ENCODE data around the gene IL1RN.

IL1RN gene

DNA sequence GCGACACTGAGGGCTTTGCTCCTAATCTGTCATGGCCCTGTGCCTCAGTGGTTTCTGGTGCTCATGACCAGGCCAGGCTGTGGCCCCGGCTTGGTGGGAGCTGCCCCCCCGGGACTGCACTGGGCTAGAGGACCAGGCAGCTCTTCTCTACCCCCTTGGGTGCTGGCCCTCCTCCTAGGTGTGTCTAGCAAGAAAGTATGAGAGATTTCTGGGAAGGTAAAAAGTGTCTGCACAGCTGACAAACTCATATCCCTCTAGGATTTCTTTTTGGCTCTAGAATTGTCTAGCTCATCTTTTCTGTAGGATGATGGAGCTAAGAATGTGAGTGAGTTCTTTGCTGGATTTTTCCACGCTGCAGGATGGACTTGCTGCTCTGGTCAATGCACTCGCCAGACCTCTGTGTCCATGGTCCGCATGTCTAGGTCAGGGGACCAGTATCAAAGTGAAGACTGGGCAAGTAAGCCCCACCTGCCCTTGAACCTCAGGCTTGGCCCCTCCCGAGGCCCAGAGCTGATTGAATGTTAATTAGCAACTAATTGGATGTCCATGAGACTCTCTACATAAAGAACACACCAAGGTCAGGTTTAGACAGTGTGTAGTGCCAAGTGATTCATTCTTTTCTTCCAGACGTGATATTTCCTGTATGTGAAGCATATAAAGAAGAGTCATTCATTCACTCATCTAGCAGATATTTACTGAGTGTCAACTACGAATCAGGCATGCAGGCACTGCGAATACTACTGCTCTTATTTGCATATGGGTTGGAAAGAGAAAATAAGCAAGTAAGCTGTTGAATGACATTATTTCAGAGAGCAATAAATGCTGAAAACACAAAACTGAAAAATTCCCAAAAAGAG, 30.7 kb downstream of the IL1RN start:
- no peak for DNase-seq

DNA sequence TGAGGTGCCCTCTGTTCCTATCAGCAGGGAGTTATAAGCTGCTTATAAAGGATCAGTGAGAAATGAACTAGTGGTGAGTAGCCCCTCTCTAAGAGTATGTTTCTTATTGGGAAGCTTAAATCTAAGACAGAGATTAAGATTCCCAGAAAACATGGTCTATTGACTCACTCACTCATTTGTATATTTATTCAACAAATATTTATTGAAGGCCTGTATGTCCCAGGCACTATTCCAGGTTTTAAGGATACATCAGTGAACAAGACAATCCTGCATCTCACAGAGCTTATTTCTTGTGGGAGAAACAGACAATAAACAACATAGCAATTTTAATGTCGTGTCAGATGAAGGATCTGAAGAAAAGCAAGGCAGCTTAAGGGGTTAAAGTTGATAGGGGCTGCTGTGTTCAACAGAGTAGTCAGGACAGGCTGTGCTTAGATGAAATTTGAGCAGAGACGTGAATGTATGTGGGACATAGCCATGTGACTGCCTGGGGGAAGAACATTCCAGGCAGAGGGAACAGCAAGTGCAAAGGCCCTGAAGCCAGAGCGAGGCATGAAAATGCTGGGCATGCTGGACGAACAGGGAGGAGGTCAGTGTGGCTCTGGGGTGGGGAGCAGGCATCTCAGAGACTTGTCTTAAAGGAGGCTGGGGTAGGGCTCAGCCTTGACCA, 31.6 kb downstream of the IL1RN start:
- DNase-seq, result no peak

DNA sequence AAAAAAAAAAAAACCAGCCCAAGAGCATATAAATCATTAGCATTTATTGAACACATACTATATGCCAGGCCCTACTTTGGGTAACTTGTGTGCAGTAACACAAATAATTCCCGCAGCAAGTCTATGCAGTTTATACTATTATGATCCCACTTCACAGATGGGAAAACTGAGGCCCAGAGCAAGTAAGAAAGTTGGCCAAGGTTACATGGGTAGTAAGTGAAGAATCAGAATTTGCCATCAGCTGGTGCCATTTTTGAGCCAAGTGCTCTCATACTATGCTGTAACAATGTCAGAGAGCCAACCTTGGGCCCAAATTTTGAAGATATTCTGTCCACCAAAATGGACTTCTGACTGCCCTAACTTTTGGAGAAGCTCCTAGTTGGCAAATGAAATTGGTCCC, 32.9 kb downstream of the IL1RN start:
- DNase-seq, result no peak

DNA sequence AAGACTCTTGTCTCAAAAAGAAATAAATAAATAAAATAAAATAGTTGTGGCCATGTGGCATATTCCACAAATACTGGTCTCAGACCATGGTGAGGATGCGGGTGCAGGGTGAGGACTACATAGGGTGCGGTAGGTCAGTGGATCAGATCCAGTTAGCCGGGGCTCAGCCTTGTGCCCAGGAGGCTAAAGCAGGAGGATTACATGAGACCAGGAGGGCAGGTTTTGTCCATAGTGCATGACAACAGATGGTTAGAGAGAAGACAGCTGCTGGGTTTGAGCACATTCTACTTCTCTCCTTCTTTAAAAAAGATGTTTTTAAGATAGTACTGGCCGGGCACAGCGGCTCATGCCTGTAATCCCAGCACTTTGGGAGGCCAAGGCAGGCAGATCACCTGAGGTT, 33.6 kb downstream of the IL1RN start:
- DNase-seq, result no peak

DNA sequence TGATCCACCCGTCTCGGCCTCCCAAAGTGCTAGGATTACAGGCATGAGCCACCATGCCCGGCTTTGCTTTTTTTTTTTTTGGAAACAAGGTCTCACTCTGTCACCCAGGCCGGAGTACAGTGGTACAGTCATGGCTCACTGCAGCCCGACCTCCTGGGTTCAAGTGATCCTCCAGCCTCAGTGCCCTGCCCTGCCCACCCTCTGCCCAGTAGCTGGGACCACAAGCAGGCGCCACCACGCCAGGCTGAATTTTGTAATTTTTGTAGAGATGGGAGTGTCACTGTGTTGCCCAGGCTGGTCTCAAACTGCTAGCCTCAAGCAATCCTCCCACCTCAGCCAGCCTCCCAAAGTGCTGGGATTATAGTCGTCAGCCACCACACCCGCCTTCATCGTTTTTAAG, 34.8 kb downstream of the IL1RN start:
- DNase-seq, result no peak

DNA sequence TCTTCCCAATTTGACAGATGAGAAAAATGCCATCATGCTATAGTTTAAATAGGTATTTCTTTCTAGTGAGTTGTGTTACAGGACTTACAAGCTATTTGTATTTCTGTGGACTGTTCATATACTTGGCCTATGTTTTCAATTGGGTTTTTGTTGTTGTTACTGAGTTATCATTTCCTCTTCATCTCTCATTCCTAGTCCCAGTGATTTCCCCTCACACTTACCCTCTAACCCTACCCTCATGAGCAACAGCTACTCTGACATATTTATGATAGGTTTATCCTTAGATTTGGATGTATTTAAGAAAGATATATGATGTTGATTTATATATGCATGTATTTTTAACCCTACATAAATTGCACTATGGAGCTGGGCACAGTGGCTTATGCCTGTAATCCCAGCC, 35.5 kb downstream of the IL1RN start:
- no peak for DNase-seq

DNA sequence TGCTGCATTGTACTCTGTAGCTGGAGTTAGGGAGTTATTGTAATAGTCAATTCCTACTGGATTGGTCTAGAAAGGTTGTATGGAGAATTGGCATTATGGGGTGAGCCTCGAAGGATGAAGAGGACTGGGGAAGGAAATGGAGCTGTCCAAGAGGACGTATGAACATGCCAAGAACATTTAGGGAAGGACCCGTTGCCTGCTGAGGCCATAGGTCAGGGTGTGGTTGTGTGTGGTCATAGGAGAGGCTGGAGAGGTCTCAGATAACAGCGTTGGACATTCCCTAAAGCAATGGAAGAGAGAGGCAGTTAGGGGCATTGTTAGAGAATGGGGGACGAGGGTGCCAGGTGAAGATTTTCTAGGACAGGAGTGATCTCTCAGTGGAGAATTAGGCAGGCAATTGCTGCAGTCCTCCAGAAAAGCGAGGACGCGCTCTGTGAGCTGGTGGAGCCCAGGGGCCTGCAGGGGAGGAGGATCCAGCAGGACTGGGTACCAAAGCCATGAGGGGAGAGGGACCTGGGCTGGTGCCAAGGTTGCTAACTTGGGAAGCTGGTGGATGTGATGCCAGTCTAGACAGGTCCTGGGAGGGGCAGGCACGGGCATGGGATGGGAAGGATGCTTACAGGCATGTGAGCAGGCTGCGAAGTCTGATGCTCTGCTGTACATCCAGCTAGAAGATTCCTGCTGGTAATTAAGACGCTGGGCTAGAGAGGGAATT, 37.0 kb downstream of the IL1RN start:
- no peak for DNase-seq

DNA sequence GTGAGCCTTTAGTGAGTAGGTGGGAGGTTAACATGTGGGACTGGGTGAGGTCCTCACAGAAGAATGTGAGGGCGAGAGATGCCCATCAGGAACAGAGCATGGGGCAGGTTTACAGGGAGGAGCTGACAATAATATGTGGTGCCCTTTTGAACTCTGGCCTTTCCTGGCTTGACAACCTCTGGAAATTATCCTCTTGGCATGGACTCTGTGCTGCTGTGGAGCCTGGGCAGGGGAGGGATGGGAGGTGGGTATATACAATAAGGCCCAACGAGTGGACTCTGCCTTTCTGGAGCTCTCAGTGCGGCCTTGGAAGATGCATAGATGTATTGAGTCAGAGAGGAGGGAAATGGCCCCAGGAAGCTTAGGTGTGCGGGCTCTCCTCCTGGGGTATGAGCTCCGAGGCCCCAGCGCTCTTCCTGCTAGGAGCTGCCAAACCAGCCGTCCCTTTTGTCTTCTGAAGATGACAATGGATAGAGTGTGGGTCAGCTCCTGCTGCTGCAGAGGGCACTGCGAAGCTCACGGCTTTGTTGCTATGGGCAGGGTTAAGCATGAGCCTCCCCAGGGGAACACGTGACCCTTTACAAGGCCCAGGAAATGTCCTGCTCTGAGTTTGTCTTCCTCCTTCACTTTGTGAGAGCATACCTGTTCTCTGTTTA, 37.7 kb downstream of the IL1RN start:
- no peak for DNase-seq

DNA sequence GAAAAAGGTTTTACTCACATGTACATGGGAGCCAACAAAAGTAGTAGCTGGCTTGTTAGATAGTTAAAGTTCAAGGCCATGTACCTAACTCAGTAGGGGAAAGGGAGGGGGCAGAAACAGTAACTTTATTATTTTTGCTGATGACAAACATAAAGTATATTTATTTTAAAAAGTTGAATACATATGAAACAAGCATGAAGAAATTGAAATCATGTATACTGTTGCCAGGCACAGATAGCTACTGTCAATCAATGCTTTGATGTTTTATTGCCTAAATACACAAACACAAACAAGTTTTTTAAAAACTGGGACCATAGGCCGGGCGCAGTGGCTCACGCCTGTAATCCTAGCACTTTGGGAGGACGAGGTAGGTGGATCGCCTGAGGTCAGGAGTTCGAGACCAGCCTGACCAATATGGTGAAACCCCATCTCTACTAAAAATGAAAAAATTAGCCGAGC, 38.8 kb downstream of the IL1RN start:
- DNase-seq, result no peak

DNA sequence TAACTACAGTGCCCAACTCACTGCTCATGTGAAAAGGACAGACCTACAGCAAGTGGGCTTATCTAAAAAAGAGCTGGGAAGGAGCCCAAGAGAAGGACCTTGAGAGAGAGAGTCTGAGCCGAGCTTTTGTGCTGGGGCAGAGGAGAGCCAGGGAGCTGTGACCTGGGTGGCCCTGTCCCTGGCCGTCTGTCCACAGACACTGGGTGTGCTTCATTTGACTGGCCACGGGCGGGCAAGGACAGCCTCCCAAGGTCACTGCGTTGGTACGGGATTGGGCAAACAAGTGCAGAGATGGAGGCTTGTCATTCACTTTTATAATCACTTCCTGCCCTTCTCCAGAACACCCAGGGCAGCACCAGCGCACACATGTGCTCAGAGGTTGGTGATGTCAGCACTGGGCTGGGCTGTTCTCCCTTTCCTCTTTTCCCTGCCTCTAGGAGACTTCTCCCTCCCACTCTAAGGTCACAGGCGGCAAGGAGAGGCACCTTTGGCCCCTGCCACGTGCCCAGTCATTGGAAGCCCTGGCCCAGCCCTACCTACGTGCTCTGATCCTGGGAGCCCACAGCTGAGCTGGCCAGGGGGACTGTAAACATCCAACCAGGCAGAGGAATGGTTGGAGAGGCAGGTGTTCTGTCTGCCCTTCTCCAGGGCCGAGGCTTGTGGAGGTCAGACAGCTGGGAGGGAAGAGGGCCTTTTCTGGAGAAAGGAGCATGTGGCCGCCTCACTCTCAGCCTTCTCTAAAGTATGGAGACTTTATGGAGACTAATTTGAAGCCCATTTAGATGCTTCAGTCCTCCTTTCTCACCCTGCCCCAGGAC, 39.9 kb downstream of the IL1RN start:
- DNase-seq, result no peak

DNA sequence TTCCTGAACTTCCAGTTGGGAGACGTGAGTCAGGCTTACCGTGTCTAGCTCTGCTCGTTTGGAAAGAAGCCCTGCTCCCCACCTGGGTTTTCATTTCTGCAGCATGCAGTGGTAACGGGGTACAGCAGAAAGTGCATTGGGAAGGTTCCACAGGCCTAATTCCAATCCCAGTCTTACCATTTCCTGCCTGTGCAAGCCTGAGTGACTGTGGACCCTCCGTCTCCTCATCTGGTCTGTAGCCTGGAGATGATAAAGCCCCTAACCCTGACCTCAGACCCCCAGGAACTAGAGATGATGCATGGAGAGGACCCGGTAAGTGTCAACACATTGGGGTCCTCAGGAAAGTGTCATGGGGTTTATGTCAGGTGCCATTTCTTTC, 40.6 kb downstream of the IL1RN start:
- no peak for DNase-seq

DNA sequence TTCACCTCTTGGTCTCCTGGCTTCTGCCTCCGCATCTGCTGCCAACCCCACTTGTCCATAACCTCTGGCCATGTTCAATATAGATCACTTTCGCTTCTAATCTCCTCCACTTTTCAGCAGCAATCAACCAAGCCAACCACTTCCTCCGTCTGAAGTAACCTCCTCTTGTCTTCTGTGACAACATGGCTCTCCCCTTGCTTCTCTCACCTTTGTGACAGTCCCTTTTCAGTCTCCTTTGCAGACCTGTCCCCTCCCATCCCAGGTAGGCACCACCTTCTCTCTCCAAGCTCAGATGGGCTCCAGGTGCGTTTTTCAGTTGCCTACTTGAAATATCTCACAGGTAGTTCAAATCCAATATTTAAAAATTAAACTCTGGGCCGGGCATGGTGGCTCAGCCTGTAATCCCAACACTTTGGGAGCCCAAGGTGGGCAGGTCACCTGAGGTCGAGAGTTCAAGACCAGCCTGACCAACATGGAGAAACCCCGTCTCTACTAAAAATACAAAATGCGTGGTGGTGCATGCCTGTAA, 41.7 kb downstream of the IL1RN start:
- no peak for DNase-seq

DNA sequence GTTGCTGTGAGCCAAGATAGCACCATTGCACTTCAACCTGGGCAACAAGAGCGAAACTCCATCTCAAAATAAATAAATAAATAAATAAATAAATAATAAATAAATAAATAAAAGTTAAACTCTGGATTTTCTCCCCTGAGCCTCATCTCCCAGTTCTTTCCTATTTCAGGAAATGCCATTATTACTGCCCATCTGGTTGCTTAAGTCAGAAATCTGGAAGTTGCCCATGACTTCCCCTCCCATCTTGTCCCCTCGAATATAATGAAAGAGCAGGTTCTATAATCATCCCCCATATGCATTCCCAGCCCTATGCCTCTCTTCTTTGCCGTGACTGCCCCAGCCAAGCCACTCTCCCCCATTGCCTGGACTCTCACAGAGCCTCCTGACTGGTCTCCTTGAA, 42.2 kb downstream of the IL1RN start:
- DNase-seq, result no peak

DNA sequence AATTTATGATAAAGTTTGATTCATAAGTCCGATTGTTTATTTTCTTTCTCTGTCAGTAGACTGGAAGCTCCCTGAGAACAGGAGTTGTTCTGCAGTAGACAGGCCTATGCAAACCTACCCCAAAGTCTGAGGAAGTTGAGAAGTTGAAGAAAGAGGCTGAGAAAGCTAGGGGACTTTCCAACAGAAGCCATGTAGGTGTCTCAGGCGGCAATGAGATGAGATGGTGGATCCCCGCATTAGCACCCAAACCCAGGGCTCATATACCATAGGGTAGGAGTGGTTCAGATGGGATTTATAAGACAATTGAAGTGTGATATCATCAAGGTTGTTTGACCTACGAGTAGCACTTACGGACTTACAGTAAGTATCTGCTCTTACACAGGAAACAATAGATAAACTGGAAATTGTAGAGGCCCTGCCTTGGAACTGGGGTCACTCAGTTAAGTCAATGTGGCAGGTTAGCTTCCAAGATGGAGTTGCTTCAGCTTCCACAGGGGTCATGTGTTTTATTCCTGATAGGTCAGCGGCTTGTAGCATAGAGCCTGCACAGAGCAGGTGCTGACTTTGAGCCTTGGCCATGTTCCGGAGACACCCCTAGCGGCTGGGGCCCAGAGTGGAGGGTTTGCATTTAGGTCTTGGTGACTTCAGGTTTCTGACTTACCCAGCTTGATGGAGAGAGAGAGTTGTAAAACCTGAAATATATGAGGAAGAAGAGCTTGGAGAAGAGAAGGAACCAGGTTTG, 44.1 kb downstream of the IL1RN start:
- DNase-seq, result no peak

DNA sequence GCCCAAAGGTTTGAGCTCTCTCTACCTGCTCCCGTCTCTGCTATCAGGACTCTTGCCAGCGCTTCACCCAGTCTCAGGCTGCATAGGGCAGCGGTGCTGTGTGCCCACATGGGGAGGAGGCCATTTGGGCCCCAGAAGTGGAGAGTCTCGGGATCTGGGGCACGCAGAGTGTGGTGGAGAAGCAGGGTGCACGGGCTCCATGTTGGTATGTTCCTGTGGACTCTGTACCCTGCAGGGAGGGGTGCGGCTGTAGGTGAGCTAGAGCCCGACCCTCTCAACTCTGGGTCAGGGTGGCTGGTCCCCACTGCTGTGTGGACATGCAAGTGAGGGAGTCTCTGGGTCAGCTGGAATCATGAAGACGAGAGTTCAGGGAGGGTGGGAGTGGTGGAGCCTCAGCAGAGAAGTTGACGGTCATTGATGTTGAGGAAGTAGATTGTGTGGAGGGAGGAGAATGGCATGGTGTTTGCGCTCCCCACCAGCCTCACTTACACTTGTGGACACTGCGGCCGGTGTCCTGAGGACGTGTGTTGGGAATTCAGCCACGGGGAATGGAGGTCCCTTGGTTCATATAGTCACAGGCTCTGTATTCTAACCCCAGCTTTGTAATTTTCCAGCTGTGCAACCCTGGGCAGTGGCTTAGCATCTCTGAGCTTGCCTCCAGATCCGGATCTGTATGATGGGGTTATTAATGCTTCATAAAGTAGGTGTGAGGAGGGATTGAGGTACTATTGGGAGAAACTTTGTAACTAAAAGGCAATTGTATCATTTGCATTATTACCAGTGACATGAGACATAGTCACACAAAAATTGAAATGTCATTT, 45.5 kb downstream of the IL1RN start:
- no peak for DNase-seq

DNA sequence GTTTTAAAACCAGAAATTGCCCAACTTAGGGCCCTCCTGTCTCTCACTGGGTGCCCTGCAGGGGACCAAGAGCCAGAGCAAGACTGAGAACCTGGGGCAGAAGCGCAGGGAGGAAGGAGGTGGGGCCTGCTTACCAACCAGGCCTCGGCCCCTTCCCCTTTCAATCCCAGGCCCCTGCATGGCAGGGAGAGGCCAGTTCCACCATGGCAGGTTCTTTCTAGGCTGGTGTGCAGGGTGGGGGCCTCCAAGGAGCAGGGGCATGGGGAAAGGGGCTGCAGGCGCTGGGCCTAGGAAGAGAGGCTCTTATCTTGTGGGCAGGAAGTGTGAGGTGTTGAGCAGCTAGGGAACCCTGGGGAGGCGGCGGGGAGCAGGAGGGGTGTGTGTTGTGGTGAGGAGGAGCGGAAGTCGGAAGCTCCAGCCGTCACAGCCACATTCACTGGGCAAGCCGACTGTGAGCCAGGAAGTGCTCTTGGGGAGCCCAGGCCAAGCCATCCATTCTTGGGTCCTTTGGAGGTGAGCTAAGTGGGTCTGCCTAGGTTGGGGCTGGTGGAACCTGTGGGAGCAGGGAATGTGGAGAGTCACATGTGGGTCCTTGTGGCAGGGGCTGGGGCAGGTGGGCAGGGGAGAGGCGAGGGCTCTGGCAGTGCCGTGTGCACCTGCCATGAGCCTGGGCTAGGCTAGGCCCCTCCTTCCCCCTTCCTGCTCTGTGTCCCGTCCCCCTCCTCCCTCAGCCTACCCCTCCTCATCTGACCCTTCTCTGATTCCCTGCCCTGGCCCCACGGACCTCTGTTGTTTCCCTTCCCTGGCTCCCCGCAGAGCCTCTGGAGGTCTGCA, 46.4 kb downstream of the IL1RN start, which contains the start of gene PSD4:
TSS of gene PSD4 (plus strand) at position 430 of the 834 bp plus-strand sequence. CDS start 8,486 bp downstream, outside the sequence.
- DNase-seq, result no peak

DNA sequence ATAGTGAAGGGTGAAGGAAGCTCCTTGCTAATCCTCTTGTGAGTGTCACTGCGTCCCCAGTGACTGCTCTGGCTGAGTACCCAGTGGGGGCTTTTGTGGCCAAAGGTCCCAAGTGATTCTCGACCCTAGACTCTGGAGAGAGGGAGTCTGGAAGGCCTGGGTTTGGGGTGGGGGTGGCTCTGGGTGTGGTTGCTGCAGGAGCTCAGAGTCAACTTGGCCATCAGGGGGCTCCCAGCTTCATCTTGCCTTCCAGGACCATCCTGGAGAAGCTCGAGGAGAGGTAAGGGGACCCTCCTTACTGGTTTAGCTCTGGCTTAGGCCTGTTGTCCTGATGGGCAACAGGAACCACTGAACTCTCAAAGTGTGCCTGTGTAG, 47.0 kb downstream of the IL1RN start:
- no peak for DNase-seq

DNA sequence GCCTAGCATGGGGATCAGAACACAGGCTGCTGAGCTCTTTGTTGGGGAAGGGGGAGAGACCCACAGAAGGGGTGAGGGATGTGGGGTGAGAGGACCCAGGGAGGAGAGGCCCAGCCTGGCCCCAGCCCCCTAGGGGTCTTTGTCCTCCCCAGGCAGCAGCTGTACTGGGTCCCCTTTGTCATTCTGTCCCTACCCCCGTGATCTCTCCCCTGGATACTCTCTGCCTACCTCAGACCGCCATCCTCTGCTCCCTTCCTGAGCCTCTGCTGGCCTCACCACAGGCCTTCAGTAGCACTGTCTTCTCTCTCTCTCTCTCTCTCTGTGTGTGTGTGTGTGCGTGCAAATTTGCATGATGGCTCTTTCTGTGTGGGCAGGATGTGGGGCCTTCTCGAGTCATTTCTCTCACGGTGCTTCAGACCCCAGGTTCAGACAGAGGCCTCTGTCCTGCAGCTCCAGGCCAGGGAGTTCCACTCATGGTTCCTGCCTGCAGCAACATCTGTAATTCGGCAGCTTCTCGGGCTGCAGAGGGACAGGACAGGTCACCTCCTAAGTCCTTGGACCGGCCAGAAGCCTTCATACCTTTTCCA, 47.7 kb downstream of the IL1RN start:
- no peak for DNase-seq
